Common myeloid progenitor, CD34-positive (primary cell): Measurements from ENCODE around the gene ABCB8.

Experiments used
- CTCF ChIA-PET: fragments of 350-600 bp; sonication (Branson Sonifier 250); formaldehyde crosslinking; loops from one replicate; lab custom pipeline; 2021; ENCODE audit warnings: antibody characterized with exemption; lab: Charles Lee
- POLR2A ChIA-PET: fragments of 350-600 bp; sonication (Branson Sonifier 250); formaldehyde crosslinking; loops from one replicate; lab custom pipeline; 2021; ENCODE audit warnings: antibody characterized with exemption; lab: Charles Lee
- DNase-seq, 3 donors: peaks; one replicate each; pipeline versions ENCODE4 v3.0.0 to v3.0.0-alpha.2; 2013
- H3K27ac ChIP-seq, 2 experiments: 1 replicate in 1 of 2; 2 replicates in 1 of 2; pipeline ENCODE4 v1.7.0; 2013; ENCODE audit warnings: inconsistent platforms in 2 of 2, low read length in 2 of 2, mild to moderate bottlenecking in 2 of 2, low read depth in 1 of 2, moderate library complexity in 1 of 2; ENCODE audit not compliant: severe bottlenecking in 2 of 2, insufficient read depth in 1 of 2, poor library complexity in 1 of 2
- H3K27me3 ChIP-seq, 5 experiments: replicated peaks in 2 of 5; 1 replicate in 3 of 5; 2 replicates in 2 of 5; pipeline versions ENCODE4 v1.6.1 to v1.7.0; 2013; ENCODE audit warnings: low read length in 4 of 5, mild to moderate bottlenecking in 2 of 5, moderate library complexity in 2 of 5, inconsistent platforms in 1 of 5; ENCODE audit not compliant: insufficient read depth in 5 of 5, control insufficient read depth in 4 of 5
- H3K36me3 ChIP-seq, 4 experiments: 1 replicate in 2 of 4; 2 replicates in 2 of 4; pipeline versions ENCODE4 v1.6.1 to v1.7.0; 2013; ENCODE audit warnings: low read length in 3 of 4, control low read depth in 1 of 4, mild to moderate bottlenecking in 1 of 4; ENCODE audit not compliant: control insufficient read depth in 4 of 4, insufficient read depth in 4 of 4
- H3K4me1 ChIP-seq, 4 experiments: 1 replicate in 3 of 4; 2 replicates in 1 of 4; pipeline versions ENCODE4 v1.6.1 to v1.7.1; 2013; ENCODE audit warnings: low read length in 3 of 4, mild to moderate bottlenecking in 3 of 4, control low read depth in 1 of 4, inconsistent platforms in 1 of 4, moderate library complexity in 1 of 4; ENCODE audit not compliant: control insufficient read depth in 4 of 4, insufficient read depth in 4 of 4; ENCODE audit errors: control extremely low read depth in 1 of 4
- H3K4me3 ChIP-seq, 7 experiments: 1 replicate in 4 of 7; 2 replicates in 3 of 7; pipeline versions ENCODE4 v1.5.1 to v1.7.0; 2013; ENCODE audit warnings: mild to moderate bottlenecking in 7 of 7, low read length in 6 of 7, moderate library complexity in 6 of 7, inconsistent platforms in 2 of 7, low read depth in 2 of 7, control low read depth in 1 of 7; ENCODE audit not compliant: insufficient read depth in 4 of 7, control insufficient read depth in 1 of 7; ENCODE audit errors: extremely low read depth in 1 of 7
- H3K9me3 ChIP-seq, 5 experiments: 1 replicate in 4 of 5; 2 replicates in 1 of 5; pipeline versions ENCODE4 v1.6.1 to v1.7.1; 2013; ENCODE audit warnings: low read length in 4 of 5, mild to moderate bottlenecking in 2 of 5, inconsistent platforms in 1 of 5, low read depth in 1 of 5, moderate library complexity in 1 of 5; ENCODE audit not compliant: control insufficient read depth in 4 of 5, insufficient read depth in 2 of 5; ENCODE audit errors: control extremely low read depth in 1 of 5
- WGBS: methylation state at CpG from one replicate; pipeline ENCODE4 v1.1.5; 2013; ENCODE audit not compliant: insufficient coverage; 5-methylcytosine and 5-hydroxymethylcytosine counted together

Gene ABCB8

GRCh38 chr7:151066273-151066974, 38.2 kb downstream of the ABCB8 start:
- DNase-seq = no peak
- Histone ChIP-seq H3K36me3 (peaks cover 6 to 80% (median 63%) of the 10 kb centered on the region in 4 experiments), H3K4me3 (no peak overlapping the region), H3K27ac (no peak overlapping the region), H3K9me3 (no peaks in the 10 kb centered on the region), H3K27me3 (no peaks in the 10 kb centered on the region), H3K4me1 (peaks cover 0 to 3% (median 0%) of the 10 kb centered on the region in 4 experiments)
- WGBS = 98% methylated on average over 36 of the region's 39 CpGs
- POLR2A ChIA-PET = no interaction called here
- CTCF ChIA-PET = interaction anchor here (0.8 to 3.1 kb wide), 5 partner anchors 10 to 48 kb away, joined by 3 to 24 read pairs (median 3); no protein-coding TSS in a partner anchor

- DNase-seq = no peak
- ChIA-PET POLR2A (no interaction called here), CTCF (interaction anchor here (0.6 to 3.1 kb wide), 8 partner anchors 10 to 56 kb away, joined by 3 to 24 read pairs (median 4); no protein-coding TSS in a partner anchor)
- no peaks in the 10 kb centered on the region for H3K9me3 ChIP-seq
- no peak overlapping the region for H3K4me3 ChIP-seq
- H3K27me3 ChIP-seq = no peaks in the 10 kb centered on the region
- H3K27ac ChIP-seq = no peak overlapping the region
- H3K36me3 ChIP-seq = peaks cover 8 to 80% (median 68%) of the 10 kb centered on the region in 4 experiments
- WGBS = 97% methylated on average over 9 of the region's 12 CpGs
- no peaks in the 10 kb centered on the region for H3K4me1 ChIP-seq
These were observed 40.0 kb downstream of the ABCB8 start for GRCh38 chr7:151068069-151068773.

GRCh38 chr7:151069841-151070573, 41.8 kb downstream of the ABCB8 start:
- no peak overlapping the region for H3K27ac ChIP-seq
- ChIA-PET CTCF (interaction anchor here (0.6 to 3.1 kb wide), 2 partner anchors 8 to 11 kb away, joined by 5 to 24 read pairs; partner anchors contain the start of gene FASTK), POLR2A (interaction anchor here (0.5 kb wide), 1 partner anchor 21 kb away, joined by 4 read pairs; no protein-coding TSS in a partner anchor)
- H3K27me3 ChIP-seq = no peaks in the 10 kb centered on the region
- H3K9me3 ChIP-seq = no peaks in the 10 kb centered on the region
- H3K4me3 ChIP-seq = no peak overlapping the region
- no peaks in the 10 kb centered on the region for H3K4me1 ChIP-seq
- WGBS = 97% methylated on average over 14 of the region's 17 CpGs
- no peak for DNase-seq
- peaks cover 8 to 83% (median 71%) of the 10 kb centered on the region in 4 experiments for H3K36me3 ChIP-seq

- Histone ChIP-seq H3K4me1 (no peaks in the 10 kb centered on the region), H3K27ac (no peak overlapping the region), H3K4me3 (no peak overlapping the region), H3K9me3 (no peaks in the 10 kb centered on the region), H3K36me3 (peaks cover 10 to 83% (median 71%) of the 10 kb centered on the region in 4 experiments), H3K27me3 (no peaks in the 10 kb centered on the region)
- DNase-seq = no peak
- POLR2A ChIA-PET = interaction anchor here (0.5 kb wide), 1 partner anchor 20 kb away, joined by 4 read pairs; no protein-coding TSS in a partner anchor
- CTCF ChIA-PET = interaction anchor here (0.6 to 1.1 kb wide), 2 partner anchors 10 to 36 kb away, joined by 3 to 5 read pairs; partner anchors contain the start of gene FASTK
- 97% methylated on average over 7 of the region's 15 CpGs for WGBS
These were observed 42.3 kb downstream of the ABCB8 start for GRCh38 chr7:151070574-151070960.

- DNase-seq = no peak
- ChIA-PET POLR2A (no interaction called here), CTCF (interaction anchor here (0.8 to 8.5 kb wide), 5 partner anchors 9 to 44 kb away, joined by 3 to 64 read pairs (median 3); partner anchors contain the start of genes CDK5, FASTK and SLC4A2)
- 99% methylated on average over 35 of the region's 39 CpGs for WGBS
- Histone ChIP-seq H3K27ac (no peak overlapping the region), H3K4me3 (no peak overlapping the region), H3K4me1 (no peaks in the 10 kb centered on the region), H3K27me3 (no peaks in the 10 kb centered on the region), H3K9me3 (no peaks in the 10 kb centered on the region), H3K36me3 (peaks cover 10 to 83% (median 73%) of the 10 kb centered on the region in 4 experiments)
These were observed 43.0 kb downstream of the ABCB8 start for GRCh38 chr7:151071032-151071866.

GRCh38 chr7:151073990-151074389, 45.7 kb downstream of the ABCB8 start:
- Histone ChIP-seq H3K4me3 (no peak overlapping the region), H3K4me1 (peaks cover 0 to 6% (median 2%) of the 10 kb centered on the region in 4 experiments), H3K9me3 (no peaks in the 10 kb centered on the region), H3K27ac (no peak overlapping the region), H3K36me3 (peaks cover 4 to 86% (median 62%) of the 10 kb centered on the region in 4 experiments), H3K27me3 (no peaks in the 10 kb centered on the region)
- CTCF ChIA-PET = interaction anchor here (1.0 to 8.5 kb wide), 4 partner anchors 10 to 36 kb away, joined by 3 to 64 read pairs (median 4); partner anchors contain the start of genes CDK5, SLC4A2 and TMUB1
- POLR2A ChIA-PET = no interaction called here
- DNase-seq = no peak
- 92% methylated on average over 15 of the region's 17 CpGs for WGBS
